ENCODE data around the gene EIF3L.
"Not testable (repeated sequence)": the region's sequence is repeated elsewhere in the genome, so short reads cannot be mapped to it uniquely, and the experiment has no call there.

EIF3L gene

DNA sequence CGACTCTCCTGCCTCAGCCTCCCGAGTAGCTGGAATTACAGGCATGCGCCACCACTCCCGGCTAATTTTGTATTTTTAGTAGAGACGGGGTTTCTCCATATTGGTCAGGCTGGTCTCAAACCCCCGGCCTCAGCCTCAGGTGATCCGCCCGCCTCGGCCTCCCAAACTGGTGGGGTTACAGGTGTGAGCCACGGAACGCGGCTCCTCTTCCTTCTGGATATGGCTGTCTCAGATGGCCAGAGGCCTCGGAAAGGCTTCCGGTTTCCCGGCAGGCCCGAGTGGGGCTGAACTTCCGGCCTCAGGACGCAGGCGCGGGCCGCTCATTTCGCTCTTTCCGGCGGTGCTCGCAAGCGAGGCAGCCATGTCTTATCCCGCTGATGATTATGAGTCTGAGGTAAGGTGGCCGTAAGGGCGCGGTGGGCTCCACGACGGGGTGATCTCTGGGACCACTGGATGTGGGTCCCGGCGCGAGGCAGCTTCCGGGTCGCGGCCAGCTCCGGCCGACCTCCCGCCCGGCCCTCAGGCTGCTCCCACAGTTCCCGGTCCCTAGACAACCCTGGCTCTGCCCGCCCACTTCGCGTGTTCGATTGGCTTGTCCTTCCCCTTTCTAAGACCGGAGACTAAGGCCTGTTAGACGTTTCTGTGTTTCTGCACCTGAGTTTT, at the start of gene EIF3L:
Gene EIF3L (plus strand): TSS at position 331 of the 663 bp plus-strand sequence. CDS start 31 bp downstream, at position 362.
- DNase-seq = peak; percentile 75

DNA sequence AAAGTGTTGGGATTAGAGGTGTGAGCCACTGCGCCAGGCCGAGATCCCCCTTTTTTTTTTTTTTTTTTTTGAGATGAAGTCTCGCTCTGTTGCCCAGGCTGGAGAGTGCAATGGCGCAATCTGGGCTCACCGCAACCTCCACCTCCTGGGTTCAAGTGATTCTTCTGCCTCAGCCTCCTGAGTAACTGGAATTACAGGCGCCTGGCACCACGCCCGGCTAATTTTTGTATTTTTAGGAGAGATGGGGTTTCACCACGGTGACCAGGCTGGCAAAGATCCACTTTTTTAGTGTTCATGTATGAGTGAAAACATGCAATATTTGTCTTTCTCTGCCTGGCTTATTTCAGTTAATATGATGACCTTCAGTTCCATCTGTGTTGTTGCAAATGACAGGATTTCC, 49.2 kb upstream of the EIF3L start:
- DNase-seq = not testable (repeated sequence)

GRCh38 chr22:37801946-37802309, 47.3 kb upstream of the EIF3L start:
- no peak for DNase-seq

DNA sequence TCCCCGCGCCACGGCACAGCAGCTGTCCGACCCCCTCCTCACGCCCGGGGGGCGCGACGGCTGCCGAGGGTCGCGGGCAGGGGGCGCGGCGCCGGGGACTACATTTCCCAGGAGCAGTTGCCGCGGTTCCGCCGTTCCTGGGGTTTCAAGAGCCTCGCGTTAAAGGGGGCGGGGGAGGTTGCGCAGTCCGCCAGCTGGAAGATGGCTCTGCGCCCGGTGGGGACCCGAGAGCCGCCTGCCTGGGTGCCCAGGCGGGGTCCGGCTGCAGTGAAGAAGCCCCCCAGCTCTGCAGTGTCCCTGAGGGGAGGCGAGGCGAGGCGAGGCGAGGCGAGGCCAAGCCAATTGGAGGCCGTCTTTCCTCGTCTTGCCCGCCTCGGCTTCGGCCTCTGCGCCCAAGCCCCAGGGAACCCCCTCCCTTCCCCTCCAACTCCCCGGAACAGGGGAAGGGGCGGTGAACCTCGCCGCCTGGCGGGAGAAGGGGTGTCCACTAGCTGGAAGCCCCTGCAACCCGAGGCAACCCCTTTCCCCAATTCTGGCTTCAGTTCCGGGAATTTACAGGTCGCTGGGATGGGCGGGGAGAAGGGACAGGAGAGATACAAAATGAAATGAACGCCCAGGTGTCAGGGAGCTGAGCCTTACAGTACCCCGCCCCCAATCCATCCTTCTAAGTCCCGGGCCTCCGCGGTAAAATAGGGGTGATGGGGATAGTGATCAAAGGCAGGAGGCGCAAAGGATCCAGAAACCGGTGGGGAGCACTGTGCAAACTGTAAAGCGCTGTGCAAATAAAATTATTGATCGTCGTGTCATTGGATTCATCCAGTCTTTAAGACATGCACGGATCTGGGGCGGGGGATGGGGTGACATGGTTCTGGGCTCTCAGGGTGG, 46.7 kb upstream of the EIF3L start:
- DNase-seq = no peak

- no peak for DNase-seq
Measured at GRCh38 chr22:37803195-37803638, 46.0 kb upstream of the EIF3L start.

DNA sequence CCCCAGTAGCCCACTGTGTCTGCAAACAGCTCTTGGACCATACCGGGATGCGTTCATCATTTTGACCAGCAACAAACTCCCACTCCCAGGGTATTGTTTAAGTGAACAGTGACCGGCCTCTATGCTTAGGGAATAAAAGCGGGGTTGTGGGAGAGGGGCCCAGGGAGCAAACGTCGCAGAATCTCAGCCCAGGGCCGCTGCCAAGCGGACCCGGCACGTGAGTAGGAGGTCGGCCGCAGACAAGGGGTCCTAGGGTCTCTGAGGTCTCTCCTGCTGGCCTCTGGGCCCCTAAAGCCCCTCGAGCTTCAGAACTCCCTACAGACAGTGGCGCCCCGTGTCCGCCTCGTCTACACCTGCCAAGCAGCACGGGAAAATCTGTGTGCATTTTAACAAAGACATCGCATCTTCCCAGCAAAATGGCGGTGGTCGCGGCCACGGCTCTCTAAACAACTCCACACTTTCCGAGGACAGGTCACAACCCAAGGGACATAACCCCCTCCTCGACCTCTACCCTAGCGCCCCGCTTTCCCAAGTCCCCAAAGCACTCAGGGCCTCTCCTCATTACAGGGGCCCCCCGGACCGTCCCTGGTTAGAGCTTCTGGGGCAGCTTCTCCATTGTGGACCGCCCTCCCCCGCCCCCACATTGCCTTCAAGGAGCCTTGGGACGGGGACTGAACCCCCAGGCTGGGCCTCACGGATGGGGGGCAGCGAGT, 45.4 kb upstream of the EIF3L start:
- no peak for DNase-seq

GRCh38 chr22:37804352-37804880, 44.8 kb upstream of the EIF3L start:
- DNase-seq = no peak

DNA sequence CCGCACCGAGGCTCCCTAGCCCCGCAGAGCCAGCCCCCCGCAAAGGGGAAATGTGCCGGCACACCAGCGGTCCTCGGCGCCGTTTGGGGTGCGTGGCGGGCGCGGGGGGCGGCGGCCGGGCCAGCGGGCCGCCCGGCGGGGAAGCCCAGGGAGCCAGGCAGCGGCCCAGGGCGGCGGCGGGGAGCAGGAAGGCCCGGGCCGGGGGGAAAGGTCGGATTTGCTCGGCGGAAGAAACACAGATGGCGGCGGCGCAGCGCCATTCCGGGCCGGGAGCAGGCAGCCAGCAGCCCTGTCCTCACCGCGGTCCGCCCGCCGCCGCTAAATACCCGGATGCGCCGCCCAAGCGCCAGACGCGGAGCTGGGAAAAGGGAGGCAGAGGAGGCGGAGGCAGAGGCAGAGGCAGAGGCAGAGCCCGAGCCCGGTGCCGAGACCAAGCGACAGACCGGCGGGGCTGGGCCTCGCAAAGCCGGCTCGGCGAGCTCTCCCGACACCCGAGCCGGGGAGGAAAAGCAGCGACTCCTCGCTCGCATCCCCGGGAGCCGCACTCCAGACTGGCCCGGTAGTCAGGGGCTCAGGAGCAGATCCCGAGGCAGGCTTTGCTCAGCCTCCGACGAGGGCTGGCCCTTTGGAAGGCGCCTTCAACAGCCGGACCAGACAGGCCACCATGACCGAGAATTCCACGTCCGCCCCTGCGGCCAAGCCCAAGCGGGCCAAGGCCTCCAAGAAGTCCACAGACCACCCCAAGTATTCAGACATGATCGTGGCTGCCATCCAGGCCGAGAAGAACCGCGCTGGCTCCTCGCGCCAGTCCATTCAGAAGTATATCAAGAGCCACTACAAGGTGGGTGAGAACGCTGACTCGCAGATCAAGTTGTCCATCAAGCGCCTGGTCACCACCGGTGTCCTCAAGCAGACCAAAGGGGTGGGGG, 44.1 kb upstream of the EIF3L start:
- peak; percentile 76 for DNase-seq

- no peak for DNase-seq
Measured at GRCh38 chr22:37805810-37806277, 43.4 kb upstream of the EIF3L start.

DNA sequence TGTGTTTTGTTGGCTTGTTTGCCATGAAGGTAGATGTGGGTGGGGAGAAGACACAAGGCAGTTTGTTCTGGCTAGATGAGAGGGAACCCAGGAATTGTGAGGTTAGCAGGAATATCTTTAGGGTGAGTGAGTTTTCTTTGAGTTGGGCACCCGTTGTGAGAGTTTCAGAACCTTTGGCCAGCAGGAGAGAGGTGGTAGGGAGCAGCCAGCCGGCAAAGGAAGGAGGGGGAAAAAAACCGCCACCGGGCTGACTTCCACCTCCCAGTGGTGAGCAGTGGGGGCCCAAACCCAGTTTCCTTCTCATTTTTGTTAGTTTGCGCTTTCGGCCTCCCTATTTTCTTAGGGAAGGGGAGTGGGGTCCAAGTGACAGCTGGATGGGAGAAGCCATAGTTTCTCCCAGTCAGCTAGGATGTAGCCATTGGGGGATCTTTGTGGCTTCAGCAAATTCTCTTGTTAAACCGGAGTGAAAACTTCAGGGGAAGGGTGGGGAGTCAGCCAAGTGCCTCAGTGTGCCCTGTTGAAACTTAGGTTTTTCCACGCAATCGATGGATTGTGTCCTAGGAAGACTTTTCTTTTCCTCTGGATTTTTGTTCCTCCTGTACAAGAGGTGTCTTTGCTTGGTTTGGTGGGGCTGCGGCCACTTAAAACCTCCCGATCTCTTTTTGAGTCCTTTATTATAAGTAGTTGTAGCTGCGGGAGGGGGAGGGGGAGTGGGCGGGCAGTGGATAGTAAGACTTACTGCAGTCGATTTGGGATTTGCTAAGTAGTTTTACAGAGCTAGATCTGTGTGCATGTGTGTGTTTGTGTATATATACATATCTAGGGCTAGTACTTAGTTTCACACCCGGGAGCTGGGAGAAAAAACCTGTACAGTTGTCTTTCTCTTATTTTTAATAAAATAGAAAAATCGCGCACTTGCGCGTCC, 42.5 kb upstream of the EIF3L start:
- DNase-seq = no peak

DNA sequence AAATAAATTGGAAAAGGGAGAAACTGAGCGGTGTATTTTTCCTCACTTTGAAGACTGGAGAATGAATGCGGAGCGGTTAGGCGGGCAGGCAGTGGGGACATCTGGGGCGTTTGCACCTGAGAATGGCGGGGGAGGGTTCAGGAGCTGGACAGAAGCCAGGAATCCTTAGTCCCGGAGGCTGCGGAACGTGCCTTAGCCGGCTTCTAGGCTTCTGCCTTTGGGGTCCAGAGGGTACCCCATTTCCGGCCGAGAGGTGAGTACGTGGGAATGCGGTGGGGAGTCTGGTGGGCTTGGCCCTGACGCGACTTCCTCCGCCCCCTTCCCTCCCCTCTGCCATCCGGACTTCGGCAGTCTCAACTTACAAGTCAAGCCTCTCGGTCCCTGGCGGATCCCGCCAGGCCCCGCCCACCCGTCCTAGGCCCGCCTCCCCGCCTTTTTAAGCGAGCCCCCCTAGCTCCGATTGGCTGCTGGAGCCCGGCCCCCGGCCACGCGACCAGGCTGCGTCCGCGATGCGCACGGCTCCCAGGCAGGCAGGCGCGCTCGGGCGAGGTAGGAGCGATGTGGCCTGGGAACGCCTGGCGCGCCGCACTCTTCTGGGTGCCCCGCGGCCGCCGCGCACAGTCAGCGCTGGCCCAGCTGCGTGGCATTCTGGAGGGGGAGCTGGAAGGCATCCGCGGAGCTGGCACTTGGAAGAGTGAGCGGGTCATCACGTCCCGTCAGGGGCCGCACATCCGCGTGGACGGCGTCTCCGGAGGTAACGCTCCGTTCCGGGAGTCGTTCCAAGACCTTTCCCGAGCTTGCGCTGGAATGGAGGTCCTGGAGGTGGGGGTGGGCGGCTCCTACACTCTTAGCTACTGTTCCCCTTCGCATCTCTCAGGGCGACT, 41.6 kb upstream of the EIF3L start, which contains the start of gene GCAT:
Gene GCAT (plus strand): TSS at position 525 of the 884 bp plus-strand sequence. CDS start 34 bp downstream, at position 559.
- DNase-seq = peak; percentile 90

DNA sequence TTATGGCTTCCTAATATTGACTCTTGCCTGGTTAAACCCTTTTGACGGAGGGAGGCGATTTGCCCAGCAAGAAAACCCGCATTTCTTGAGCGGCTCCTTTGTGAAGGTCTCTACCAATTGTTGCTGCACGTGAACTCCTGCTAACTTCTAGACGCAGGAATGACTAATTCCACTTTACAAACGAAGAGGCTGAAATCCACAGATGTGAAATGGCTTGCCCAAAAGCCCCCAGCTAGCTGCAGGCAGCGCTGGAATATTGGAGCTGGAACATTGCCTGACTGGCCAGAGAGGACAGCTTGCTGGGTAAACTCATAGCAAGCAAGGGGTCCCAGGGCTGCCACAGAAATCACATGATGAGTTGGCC, 40.9 kb upstream of the EIF3L start:
- DNase-seq = no peak

DNA sequence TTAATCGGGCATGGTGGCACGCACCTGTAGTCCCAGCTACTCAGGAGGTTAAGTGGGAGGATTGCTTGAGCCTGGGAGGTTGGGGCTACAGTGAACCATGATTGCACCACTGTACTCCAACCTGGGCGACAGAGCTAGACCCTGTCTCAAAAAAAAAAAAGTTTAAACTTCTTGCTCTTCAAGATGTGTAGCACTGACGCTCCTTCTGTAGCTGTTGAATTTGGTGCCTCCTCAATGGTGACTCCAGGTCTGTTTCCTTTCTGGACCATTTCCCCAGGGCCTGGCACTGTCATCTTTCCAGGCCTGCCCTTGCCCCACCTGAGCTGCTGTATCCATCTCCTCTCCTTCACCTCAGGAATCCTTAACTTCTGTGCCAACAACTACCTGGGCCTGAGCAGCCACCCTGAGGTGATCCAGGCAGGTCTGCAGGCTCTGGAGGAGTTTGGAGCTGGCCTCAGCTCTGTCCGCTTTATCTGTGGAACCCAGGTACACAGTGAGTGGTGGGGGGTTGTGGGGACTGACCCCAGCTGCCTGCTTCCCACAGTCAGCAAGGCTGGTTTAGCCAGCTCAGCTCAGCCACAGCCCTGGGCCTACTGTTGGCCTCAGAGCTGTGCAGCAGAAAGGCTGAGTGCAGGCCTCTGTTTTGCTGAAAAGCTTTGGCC, 39.4 kb upstream of the EIF3L start:
- no peak for DNase-seq

- no peak for DNase-seq
Measured at GRCh38 chr22:37811867-37812266, 37.4 kb upstream of the EIF3L start.

- no peak for DNase-seq
Measured at GRCh38 chr22:37812869-37813678, 36.1 kb upstream of the EIF3L start.

DNA sequence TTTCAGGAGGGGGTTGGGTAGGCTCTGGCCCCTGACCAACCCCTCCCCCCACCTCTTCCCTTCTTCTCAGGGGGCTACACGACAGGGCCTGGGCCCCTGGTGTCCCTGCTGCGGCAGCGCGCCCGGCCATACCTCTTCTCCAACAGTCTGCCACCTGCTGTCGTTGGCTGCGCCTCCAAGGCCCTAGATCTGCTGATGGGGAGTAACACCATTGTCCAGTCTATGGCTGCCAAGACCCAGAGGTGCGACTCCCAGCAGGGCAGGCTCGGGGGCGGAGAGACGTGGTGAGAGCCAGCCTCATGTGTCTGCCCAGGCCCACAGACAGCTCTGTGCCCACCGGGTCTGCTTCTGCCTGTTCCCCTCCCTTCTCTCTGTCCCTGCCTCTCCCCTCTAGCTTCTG, 33.6 kb upstream of the EIF3L start:
- no peak for DNase-seq

DNA sequence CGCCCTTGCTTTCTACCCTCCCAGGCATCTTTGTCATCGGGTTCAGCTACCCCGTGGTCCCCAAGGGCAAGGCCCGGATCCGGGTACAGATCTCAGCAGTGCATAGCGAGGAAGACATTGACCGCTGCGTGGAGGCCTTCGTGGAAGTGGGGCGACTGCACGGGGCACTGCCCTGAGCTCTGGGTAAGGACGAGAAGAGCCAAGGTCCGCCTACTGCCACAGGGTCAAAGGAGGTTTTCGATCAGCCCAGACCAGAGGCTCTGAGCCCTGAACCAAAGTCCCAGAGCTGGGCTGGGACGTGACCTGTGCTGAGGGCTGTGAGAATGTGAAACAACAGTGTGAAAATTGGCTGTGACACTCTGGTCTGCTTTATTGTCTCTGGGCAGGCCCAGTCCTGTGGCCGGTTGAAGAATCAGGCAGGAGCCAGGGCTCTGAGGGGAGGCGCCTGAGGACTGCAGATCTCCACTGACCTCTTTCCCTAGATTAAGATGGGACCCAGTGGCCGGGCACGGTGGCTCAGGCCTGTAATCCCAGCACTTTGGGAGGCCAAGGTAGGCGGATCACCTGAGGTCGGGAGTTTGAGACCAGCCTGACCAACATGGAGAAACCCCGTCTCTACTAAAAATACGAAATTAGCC, 32.6 kb upstream of the EIF3L start:
- DNase-seq = no peak

Data from T1000 (cell line).